GM18868 (cell line): Measurements from ENCODE around the gene HP1BP3.

ENCODE experiments used
- ATAC-seq: cut with Tn5 transposase; IDR thresholded peaks from one replicate; pipeline ENCODE4 v1.9.1; 2021; ENCODE audit warnings: mild to moderate bottlenecking, moderate library complexity; ENCODE audit not compliant: unreplicated experiment

HP1BP3 gene

DNA sequence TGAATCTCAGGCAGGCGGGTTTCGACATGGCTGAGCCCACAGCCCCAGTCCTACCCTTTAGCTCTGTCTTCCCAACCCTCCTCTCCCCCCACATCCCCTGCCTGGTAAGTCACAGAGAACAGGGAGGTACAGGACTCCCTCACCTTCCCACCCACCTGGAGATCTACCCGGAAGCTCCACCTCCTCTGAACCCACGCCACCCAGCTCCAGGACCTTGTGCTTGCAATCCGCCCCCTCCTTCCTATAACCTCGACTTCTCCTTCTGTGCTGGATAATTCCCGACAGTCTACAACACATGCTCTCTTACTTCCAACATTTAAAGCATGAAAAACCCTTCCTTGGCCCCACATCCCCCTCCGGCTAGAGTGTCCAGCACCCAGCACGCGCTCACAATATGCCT lies 91.6 kb downstream of the HP1BP3 start:
- ATAC-seq, result no peak

DNA sequence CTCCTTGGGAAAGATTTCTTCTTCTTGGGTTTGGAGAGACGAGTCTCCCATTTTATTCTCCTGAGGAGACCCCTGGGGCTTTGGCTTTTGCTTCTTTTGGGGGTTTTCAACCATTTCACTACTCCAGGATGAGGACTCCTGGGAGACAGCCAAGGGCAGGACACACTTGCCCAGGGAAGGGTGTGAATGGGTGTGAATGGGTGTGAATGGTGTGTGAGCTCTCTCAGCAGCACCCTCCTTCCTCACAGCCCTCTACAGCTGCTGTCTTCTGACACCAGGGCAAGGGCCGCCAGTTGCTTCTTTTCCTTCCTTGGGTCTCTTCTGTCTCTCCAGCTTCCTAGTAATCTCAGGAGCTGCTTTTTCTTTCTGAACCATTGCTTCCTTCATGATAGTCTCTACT lies 93.5 kb downstream of the HP1BP3 start:
- no peak for ATAC-seq
